GM11168 (cell line): ENCODE measurements around the gene MED29.

ENCODE experiments used
- in situ Hi-C: fragments of 300-500 bp; cut with MboI; formaldehyde crosslinking; loops from one replicate; pipeline ENCODE4 v1.12.0; 2022; ENCODE audit warnings: low sequenced_read_pairs; ENCODE audit not compliant: unreplicated experiment

MED29 gene, protein sequence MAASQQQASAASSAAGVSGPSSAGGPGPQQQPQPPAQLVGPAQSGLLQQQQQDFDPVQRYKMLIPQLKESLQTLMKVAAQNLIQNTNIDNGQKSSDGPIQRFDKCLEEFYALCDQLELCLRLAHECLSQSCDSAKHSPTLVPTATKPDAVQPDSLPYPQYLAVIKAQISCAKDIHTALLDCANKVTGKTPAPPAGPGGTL

DNA sequence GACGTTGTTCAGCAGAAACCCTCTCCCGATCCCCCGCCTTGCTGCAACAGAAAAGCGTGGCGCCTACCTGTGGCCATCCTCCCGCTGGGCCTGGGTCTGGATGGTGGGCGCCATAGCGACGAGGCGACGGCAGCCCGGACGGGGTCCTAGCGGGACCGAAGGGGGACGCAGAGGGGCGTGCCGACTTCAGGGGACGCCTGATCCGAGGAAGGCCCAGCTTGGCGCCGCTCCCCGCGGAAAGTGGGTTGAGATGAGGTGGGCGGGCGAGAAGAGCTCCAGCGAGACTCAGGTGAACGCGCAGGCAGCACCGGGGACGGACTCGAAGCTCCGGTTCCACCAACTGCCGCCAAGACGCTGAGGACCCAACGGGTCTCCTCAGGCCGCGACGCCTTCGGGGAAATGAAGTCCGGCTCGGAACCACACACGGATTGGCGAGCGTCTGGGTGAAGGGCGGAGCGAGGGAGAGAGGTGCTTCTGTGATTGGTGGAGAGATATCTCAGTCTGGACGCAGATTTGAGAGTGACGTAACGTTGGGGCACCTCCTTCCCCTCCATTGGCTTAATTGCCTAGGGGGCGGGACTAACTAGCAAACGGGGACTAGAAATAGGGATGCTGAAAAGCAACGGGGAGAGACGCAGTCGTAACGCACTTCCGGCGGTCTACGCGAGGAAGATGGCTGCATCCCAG, at the start of gene MED29, which contains the start of gene PAF1:
MED29 (plus strand) TSS at position 628 of the 687 bp plus-strand sequence; CDS start at position 673, 45 bp downstream.
PAF1 (minus strand) TSS at position 356 of the 687 bp plus-strand sequence; CDS start at position 114, 242 bp downstream.
- in situ Hi-C loops: no loop called here

DNA sequence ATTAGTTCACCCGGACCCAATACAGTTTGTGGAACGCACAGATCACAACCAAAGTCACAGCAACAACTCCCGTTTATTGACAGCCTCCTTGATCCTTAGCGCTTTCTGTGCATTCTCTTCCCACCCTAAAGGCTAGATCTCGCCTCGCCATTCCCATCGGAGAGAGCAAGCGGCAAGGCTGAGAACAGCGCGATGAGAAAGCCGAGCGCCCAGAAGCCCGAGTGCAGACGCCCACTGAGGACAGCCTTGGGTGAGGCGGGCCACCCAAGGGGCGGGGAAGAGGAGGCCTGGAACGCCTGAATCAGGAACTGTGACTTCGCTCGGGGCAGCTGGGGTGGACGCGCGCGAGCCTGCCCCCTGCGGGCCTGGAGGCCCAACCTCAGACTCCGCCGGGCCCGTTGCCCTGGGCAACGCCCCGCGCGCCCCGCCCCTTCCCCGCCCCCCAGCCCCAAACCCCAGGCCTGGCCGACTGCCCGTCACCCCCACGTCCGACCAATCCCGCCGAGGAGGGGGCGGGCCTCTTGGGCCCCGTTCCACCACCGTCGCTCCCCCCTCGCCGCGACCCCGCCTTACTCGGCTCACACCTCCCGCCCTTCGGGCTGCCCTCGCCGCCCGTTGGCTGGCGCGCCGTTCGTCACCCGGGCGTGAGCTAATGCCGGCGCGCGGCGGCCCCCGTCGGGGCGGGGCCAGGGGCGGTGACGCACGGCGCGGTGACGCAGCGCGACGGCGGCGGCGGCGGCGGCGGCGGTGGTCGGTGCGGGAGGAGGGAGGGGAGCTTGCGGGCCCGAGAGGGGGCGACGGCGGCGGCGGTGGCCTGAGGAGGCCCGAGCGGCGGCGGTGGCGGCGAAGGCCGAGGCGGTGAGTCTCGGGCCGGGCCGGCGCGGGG, 49.2 kb upstream of the MED29 start, which contains the start of gene SAMD4B:
SAMD4B (plus strand) TSS at position 703 of the 886 bp plus-strand sequence. CDS start 14,473 bp downstream, outside the sequence.
- in situ Hi-C loops: no loop called here

DNA sequence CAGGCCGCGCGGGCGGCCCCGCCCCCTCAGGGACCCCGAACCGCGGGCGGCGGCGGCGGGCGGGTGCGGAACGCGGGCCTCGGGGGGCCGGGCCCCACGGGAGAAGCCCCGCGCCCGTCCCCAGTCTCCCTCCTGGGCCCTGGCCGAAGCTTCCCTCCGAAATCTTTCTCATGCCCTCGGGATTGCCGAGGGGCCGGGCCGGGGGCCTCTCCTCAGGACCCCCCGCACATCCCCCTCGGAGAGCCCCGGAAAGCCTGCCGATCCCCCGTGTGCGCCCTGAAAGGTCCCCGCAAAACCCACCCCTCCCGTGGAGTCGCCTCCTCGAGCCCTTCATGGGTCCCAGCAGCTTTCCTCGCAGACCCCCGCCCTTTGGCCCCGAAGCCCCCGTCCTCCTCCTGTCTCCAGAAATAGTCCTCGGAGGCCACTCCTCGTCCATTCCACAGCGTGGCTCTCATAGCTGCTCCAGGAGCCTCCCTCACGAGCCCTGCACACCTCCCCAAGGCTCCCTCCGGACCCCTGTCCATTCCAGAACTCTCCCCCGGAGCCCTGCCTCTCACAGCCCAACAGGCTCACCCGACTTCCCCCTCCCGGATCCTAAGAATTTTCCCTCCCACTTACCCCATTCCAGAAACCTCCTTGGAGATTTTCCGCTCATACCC, 48.4 kb upstream of the MED29 start:
- in situ Hi-C loops: no loop called here

DNA sequence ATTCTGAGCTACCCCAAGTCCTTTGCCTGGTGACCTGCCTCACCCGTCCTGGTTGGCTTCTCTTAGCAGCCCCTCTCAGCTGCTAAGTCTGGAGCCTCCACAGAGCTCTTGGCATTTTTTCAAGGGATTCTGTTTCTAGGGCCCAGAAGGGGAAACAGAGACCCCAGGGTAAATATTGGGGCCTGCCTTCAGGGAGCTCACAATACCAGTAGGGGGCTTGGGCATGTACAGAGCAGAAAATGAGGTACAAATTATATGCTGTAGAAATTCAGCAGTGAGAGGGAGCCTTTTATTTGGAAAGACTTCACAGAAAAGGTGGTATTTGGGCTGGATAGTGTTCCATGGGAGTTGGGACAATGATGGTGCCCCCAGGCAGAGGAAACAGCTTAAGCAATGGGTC, 45.2 kb upstream of the MED29 start:
- in situ Hi-C loops: no loop called here

DNA sequence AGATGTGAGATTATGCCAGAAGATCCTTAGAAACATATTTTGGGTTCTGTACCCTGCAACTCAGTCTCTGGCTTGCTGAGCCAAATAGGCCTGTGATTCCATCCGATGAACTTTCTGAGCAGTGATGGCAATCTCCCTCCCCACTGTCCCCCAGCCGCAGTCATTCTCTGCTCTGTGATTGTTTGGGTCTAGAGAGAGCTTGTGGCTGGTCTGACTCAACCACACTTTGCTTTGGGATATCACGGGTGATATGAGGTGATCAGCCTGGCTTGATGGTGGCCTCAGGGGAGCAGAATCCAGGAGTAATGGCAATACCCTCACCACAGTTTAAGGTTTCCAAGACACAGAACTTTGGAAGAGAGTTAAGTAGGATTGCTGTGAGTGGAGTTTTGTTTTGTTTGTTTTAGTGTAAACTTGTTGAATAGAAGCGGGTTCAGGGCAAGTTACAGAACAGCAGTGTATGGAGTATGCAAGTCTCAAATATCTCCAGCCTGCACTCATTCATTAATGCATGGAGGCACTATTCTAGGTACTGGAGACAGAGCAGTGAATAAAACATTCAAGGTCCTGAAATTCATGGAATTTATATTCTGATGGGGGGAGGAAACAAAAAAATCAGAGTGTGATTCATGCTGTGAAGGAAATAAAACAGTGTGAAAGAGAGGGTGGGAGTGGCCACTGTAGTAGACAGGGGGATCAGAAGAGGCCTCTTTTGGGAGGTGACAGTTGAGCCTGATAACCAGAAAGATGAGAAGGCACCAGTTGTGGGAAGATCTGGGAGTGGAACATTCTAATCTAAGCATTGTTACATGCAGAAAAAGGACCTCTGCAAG, 43.6 kb upstream of the MED29 start:
- in situ Hi-C loops: no loop called here

DNA sequence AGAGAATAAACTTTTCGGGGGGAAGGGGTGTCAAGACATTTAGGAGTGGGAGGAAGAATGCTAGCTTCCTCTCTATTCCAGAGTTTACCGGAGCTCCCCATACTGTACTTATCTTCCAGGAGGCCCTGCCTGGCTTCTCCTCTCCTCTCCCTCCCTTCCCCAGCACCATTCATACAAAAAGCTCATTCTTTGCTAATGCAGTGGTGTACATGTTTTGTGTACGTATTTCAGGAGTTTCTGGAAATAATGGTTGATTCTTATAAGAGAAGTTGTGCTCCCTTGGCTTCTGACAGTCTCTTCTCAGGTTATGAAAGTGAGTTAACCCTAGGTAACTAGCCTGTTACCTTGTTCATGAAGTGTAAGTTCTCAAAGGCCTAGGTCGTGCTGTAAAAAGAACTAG, 41.9 kb upstream of the MED29 start:
- in situ Hi-C loops: no loop called here

DNA sequence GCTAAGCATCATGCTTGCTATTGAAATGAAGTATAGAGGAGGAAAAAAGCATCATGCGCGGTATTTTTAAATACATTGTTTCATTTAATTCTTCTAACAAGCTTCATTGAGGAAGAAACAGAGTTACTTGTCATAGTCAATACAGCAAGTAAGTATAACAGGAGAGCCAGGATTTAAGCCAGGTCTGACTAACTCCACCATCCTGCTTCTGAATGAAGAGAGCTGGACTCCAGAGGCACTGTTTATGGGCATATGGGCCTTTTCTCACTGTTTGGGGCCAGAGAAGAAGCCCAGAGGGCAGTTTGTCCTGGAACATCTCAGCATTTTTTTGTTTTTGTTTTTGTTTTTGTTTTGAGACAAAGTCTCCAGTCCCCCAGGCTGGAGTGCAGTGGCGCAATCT, 41.0 kb upstream of the MED29 start:
- in situ Hi-C loops: no loop called here

DNA sequence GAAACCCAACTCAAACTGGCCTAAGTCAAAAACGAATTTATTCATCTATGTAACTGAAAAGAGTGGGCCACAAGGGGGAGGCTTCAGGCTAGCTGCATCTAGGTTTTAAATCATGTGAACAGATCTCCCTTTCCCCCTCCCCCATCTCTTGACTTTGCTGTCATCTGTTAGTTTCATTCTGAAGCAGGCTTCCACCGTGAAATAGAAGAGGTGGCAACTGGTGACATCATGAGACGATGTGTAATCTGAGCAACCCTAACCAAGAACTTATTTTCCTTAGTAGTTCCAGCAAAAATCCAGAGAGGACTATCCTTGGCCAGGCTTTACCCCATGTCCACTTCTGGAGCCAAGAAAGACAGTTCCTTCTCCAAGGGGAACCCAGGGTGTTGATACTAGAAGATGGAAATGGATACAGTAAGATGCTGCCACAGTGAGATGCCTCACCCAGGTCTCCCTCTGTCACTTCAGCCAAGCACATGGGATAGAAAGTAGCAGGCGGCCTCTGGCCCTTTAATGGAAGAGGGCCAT, 39.6 kb upstream of the MED29 start:
- in situ Hi-C loops: no loop called here

DNA sequence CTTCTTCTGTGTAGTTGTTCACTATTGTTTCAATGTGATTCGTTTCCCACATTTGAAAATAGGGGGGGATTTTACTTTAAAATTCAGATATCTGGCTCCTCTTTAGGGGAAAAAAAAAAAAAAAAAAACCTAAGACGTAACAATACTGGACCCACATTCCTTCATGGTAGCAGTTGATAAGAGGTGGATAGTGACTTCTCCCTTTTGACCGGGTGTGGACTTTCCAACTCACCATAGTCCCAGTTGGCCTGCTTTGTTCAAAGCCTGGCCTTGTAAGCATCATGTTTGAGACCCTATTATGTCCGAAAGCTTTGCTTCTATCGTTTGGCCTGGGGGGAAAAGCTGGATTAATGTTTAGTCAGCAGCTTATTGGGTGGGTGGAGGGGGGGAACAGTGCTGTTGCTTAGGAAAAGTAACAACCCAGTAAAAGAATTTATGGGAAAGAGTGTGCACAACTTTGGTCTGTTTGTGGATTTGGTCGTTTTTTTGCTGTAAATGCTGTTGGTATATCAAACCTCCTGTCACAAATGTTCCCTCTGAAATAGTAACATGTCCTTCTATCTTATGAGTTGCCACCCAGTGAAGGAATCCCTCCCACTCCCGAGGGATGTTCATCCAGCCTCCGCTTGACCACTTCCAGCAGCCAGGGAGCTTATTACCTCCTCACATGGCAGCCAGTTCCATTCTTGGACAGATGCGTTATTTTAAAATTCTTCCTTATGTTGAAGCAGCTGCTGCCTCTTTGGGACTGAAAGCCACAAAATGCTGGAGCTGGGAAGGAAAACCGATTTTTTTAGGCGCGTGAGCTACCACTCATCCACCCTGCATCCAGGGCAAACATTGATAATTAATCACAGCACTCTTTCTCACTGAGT, 38.6 kb upstream of the MED29 start:
- in situ Hi-C loops: no loop called here

DNA sequence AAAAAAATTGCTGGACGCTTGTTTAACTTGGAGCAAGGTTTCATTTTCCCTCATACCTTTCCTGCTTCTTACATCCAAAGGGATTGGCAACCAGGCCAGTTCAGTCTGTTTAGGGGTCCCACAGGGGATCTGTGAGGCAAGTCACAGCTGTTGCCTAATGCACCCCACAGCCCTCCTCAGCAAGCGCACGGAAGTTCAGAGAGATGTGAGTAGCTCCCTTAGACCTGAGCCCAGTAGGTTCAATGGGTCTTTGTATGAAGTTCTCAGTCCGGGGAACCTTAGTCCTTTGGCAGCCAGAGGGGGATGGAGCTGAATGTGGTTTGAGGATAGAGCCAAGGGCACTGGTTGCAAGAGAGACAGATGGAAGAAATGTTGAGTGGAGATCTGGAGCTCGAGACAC, 35.9 kb upstream of the MED29 start:
- in situ Hi-C loops: no loop called here

DNA sequence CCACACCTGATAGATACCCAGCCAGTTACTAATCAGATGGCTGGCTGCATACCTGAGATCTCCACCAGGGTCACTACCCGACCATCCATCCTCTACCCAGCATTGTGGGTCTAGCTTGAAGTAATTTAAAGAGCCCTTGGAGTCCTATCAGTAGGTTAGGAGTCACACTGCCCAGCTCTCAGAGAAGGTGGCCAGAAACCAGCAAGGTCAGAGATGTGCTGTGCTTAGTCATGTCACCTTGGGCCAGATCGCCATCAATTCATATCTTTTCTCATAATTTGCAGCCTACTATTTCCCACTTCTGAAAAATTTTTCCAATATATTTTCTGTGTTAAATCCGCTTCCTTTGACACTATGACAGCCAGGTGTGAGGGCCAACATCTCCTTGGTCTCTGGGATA, 35.1 kb upstream of the MED29 start:
- in situ Hi-C loops: no loop called here

DNA sequence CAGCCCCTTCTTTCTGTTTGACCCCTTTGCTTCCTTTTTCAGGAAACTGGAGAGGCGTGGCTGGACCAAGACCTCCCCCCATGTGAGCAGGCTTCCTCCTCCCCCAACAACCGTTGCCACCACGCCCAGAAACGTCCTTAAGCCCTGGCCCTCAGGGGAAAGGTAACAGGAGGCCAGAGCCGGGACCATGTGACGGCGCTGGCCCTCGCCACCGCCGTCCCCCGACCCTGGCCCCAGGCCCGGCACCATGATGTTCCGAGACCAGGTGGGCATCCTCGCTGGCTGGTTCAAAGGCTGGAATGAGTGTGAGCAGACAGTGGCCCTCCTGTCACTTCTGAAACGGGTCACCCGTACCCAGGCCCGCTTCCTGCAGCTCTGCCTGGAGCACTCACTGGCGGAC, 34.5 kb upstream of the MED29 start:
- in situ Hi-C loops: no loop called here

DNA sequence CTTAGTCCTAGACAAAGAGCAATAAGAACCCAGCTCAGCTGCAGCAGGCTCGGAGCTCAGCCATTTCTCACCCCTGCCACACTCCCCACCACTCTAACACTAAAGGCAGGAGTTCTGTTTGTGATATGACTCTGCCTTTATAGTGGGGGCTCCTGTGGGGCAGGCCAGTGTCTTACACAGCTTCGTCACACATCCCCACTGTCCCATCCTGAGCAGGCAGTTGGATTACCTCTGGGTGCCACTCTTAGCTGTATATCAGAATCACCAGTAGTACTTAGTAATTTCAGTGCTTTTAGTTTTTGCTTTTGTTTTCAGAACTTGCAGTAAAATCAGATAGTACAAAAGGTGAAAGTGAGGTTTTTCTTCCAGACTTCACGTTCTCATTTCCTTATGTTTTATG, 32.2 kb upstream of the MED29 start:
- in situ Hi-C loops: no loop called here

DNA sequence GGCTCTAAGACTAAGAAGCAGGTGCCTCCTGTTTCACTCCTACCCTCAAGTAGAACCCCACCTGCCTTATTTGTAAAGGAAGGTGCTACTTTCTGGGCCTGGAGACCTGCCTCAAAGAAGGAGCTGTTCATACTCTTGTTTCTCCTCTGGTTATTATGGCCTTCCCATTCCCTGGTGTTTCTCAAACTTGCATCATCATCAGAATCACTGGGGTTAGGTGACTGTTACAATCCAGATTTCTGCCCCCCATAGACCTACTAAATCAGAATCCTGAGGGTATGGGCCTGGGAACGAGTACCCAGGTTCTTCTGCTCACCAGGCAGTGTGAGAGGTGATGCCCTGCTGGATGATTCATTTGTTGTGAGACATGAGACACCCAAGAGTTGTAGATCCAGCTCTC, 30.6 kb upstream of the MED29 start:
- in situ Hi-C loops: no loop called here

DNA sequence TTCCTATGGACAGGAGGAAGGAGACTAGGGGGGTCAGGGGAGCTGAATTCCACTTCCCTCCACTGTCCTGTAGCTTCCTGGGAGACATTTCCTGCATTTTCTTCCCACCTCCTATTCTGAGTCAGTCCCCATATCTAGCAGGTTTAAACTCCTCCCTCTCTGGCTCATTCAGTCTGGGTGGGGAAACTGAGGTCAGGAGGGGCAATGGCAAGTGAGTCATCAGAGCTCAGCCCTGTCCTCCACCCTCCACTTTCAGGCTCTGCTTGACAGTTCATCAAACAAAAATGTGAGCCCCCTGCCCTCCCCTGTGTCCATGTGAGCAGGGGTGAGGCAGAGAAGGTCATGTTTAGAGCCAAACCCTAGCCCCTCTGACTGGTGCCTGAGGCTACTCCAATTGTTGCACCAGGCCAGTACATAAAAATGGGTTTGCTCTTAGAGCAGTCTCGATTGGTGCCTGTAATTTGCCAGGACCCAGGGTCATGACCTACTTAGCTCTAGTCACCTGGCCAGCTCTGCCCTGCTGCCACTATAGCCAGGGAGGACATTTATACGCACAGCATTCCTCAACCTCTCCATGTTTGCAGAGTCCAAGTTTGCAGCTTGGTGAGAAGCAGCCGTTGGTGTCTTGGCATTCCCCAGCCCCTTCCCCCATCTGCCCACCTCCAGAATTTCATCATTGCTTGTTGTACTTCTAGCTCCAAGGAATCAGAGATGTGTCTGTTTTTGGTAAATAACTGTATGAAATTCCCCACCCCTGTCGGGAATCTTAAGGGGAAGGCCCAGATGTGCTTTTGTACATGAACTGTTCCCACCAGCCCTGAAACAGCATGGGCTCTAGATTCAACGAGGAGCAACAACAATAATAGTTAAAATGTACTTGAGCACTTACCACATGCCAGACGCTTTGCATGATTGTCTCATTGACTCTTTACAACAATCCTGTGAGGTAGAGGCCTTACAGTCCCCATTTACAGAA, 28.2 kb upstream of the MED29 start:
- in situ Hi-C loops: no loop called here

DNA sequence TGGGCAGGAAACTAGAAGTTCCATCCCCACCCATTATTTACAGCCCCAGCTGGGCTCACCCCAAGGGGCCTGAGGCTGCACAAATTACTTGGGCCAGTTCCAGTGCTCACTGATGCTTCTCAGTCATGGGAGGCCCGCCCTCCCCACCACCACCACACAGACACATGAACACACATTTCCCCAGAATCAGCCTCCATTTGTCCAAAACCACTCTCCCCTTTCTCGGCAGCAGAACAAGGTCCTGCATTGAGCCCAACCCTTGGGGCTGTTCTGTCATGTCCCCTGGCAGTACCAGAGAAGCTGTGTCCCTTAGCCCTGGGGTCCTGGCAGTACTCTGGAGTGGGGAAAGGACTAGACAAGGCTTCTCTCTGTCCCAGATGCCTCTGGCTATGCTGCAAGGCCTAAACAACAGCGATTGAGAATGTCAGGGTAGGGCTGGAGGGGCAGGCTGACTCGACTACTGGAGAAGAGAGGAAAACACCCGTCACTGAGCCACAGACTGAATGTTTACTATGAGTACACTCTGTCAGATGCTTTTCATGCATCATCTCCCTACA, 27.2 kb upstream of the MED29 start:
- in situ Hi-C loops: no loop called here

DNA sequence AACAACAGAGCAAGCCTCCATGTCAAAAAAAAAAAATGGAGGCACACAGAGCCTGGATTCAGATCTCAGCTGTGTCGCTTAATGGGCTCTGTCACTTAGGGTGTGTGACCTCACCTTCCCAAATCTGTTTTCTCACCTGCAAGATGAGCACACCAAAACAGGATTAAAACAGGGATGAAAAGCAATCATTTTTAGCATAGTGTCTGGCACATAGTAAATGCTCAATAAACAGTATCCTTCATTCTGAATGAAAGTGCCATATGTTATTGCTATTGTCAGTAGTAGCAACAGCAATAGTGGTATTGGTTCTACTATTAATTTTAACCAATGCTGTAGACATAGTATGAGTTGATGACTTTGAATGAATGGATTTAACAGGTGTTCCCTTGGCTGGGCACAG, 25.6 kb upstream of the MED29 start:
- in situ Hi-C loops: no loop called here
